Left ventricle myocardium superior (tissue), 1 donor: ENCODE measurements around the gene MDGA2. TPM values are rescaled to one million over a fixed set of nuclear protein-coding genes. Genes with fewer than 3 reads are reported as not detected.
"Not testable (repeated sequence)": the region's sequence is repeated elsewhere in the genome, so short reads cannot be mapped to it uniquely, and the experiment has no call there.

ENCODE experiments used
- ATAC-seq: fragments of 200-7000 bp; cut with Tn5 transposase; one replicate; pipeline ENCODE4 v1.9.1; 2020; ENCODE audit warnings: mild to moderate bottlenecking, moderate library complexity
- DNase-seq: peaks from one replicate; pipeline ENCODE4 v3.0.0-alpha.2; 2020
- intact Hi-C: fragments of 100-400 bp; cut with micrococcal nuclease; formaldehyde crosslinking; loops from one replicate; pipeline ENCODE4 v1.11.0; 2022
- total RNA-seq: library from RNA; stranded (reverse); fragmentation: NEBNext Ultra II Directional; extraction: Animal tissue kit (Norgen Biotek cat#: 25700); gene quantifications from one replicate; pipeline ENCODE4 v1.2.1, GENCODE V29; 2021
- donor health status: DM: no; HTN: yes; CAD: no; lungs with severe emphysema.

The MDGA2 gene
- total RNA-seq, 1 donor from 2014 or later: not detected

DNA sequence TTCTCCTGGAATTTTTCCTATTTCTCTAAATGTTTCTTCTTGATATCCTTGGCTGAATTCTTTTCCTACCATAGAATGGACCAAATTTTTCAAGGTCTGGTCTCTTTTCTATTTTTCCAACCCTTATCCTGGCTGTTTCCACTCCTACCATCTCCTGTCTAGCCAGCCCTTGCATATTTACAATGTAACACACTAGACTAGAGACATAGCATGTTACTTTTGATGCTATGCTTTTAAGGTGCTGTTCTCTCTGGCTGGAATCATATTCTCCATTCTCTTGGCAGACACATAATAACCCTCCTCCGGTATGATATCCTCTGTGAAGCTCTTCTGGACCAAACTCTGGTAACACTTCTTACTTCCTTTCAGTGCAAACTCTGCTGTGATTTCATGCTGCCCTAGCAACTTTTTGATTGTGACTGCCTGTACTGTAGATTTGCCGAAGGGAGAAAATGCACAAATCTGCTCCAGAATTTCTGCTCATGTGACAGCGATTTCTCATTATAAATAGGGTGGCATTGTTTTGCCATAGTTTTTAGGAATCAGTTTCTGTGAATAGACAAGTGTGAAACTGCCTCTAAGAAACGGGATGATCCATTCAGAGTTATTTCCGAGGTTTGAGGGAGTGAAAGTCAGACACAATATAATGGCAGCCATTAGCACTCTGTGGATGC lies 284.4 kb downstream of the MDGA2 start:
- intact Hi-C loops: no loop called here
- no peak for DNase-seq
- ATAC-seq: no peak

GRCh38 chr14:47389535-47389934 lies 285.9 kb downstream of the MDGA2 start:
- ATAC-seq (no peak), DNase-seq (no peak)
- intact Hi-C loops: no loop called here

DNA sequence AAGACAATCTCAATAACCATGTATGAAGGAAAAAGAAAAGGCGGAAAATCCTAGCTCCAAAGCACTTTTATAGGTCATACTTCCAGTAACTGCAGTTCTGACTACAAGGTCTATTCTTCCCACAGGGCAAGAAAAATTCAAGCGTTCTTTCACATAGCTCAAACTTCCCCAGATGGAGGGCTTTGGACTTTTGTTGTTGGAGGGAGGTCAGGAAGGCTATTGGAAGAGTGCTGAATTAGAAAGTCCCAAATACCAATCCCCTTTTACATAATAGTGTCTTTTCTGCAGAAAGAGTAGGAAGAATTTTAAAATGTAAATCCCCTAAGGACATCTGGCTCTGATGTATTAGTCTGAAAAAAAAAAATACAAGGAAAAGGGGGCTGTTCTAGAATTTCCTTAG lies 309.4 kb downstream of the MDGA2 start:
- intact Hi-C loops: no loop called here
- DNase-seq: no peak
- no peak for ATAC-seq

DNA sequence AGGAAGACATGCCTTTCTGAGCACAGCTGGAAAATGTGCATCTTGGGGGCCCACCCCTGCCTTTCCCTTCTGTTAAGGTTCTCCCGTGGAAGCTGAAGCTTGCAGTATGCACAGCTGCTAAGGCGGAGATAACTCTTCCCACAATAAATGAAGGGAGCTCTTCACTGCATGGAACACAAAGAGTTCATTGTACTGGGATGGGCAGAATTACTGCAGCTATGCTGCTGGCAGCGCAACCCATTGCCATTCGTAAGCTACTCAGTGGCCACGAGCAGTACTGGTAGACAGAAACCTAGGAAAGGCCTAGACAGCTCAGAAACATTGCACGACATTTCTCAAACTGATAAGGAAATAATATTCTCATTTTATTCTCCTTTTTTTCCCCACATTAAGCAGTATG lies 310.2 kb downstream of the MDGA2 start:
- DNase-seq: no peak
- intact Hi-C loops: no loop called here
- ATAC-seq: no peak

DNA sequence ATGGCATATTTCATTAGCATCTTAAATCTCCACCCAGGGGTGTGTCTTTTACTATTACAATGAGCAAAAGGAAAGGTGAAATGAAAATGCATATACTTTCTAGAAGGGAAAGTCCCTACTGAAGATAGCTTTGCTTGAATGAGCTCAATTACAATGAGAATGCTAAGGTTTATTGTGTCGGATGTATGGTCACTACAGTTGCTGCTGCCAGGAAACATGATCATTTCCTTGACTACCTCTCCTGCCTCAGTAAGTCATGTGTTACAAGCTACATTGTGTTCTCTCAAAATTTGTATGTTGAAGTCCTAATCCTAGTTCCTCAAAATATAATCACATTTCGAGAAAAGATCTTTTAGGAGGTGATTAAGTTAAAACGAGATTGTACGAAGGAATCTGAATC lies 322.2 kb downstream of the MDGA2 start:
- no peak for ATAC-seq
- intact Hi-C loops: no loop called here

GRCh38 chr14:47346849-47347248 lies 328.6 kb downstream of the MDGA2 start:
- DNase-seq (no peak), ATAC-seq (no peak)
- intact Hi-C loops: no loop called here

More for the DNA sequence above, 322.2 kb downstream of the MDGA2 start:
- DNase-seq: no peak

DNA sequence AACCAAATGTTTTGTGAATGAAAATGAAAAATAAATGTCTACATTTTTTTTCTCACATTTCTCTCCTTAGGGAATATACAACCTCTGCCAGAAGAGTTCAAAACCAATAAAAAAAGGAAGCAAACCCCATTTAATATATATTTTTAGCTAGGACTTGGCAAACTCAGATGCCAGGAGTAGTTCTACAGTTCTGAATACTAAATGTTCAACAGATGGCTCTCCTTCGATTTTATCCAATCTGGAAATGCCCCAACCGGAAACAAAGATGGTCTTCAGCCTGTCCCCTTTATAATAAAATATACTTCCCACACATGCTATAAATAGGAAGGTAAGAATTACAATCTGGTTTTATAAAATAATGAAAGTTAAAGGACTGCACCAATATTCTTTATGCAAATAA lies 330.4 kb downstream of the MDGA2 start:
- ATAC-seq (no peak), DNase-seq (no peak)
- intact Hi-C loops: no loop called here

- intact Hi-C loops: no loop called here
- DNase-seq (no peak), ATAC-seq (no peak)
These were observed 342.5 kb downstream of the MDGA2 start for GRCh38 chr14:47332939-47333338.

GRCh38 chr14:47332106-47332505 lies 343.3 kb downstream of the MDGA2 start:
- no peak for DNase-seq
- intact Hi-C loops: no loop called here
- ATAC-seq: no peak

- no peak for DNase-seq
- intact Hi-C loops: no loop called here
- ATAC-seq: no peak
These were observed 347.0 kb downstream of the MDGA2 start for GRCh38 chr14:47328376-47328775.

- ATAC-seq (no peak), DNase-seq (no peak)
- intact Hi-C loops: no loop called here
These were observed 348.1 kb downstream of the MDGA2 start for GRCh38 chr14:47327336-47327735.

- intact Hi-C loops: no loop called here
- ATAC-seq (no peak), DNase-seq (no peak)
These were observed 352.7 kb downstream of the MDGA2 start for GRCh38 chr14:47322751-47323150.

GRCh38 chr14:47302121-47302520 lies 373.3 kb downstream of the MDGA2 start:
- ATAC-seq: no peak
- intact Hi-C loops: no loop called here
- no peak for DNase-seq

- intact Hi-C loops: no loop called here
- DNase-seq (no peak), ATAC-seq (no peak)
These were observed 374.6 kb downstream of the MDGA2 start for GRCh38 chr14:47300796-47301195.

DNA sequence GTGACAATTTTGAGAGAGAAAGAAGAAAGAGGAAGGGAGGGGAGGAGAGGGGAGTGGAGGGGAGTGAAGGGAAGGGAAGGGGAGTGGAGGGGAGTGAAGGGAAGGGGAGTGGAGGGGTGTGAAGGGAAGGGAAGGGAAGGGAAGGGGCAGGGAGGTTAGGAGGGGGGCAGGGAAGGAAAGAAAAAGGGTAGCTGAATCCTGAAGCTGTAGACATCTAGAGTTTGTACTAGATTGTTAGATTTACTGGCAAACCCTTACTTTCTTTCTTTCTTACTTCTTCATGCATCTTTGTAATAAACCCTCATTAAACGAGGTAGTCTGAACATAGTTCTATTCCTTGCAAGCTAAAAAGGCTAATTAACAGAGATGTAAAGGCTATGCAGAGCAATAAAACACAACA lies 378.0 kb downstream of the MDGA2 start:
- no peak for ATAC-seq
- intact Hi-C loops: no loop called here
- DNase-seq: no peak

DNA sequence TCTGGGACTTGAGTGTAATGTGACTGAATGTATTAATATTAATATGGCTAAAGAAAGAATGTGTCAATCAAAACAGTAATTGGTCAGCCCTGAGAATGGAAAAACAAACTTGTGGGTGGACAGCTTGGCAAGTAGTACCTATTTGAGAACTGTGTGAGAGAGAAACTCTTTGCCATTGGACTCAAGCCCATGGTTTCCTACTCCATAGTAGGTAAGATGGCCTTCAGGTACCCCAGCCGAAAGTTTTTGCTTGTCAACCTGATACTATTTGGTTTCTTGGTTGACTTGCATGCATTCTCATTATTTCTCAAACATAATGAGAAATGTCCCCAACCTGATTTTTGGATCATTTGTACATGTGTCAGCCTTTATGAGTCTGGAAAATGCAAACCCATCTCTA lies 391.1 kb downstream of the MDGA2 start:
- intact Hi-C loops: no loop called here
- DNase-seq (no peak), ATAC-seq (no peak)

- DNase-seq, intact Hi-C loops: not testable (repeated sequence)
These were observed 393.6 kb downstream of the MDGA2 start for GRCh38 chr14:47281761-47282160.

DNA sequence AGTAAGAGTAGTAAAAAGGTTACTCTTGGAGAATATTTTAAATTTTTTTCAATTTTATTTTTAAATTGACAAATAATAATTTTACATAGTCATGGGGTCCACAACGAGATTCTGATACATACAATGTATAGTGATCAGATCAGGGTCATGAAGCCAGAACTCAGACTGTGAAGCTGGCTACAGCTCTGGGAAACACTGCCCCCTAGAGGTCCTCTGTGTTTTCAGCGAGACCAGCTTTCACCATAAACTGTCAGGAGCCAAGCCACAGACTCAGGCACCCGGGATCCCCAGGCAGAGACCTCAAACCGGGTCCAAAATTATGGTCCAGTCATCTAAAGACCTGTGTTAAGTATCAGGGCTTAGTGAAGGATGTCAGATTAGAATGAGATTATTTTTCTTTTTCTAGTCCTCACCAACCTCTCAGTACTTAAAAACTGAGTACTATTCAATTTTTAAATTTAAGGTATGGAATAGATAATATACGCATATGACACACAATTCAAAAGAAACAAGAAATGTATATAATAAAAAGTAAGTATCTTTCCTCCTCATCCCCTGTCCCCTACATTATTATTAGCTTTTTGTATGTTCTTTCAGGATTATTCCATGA lies 397.1 kb downstream of the MDGA2 start:
- intact Hi-C loops: no loop called here
- ATAC-seq (no peak), DNase-seq (no peak)

More at GRCh38 chr14:47281761-47282160, 393.6 kb downstream of the MDGA2 start:
- not testable (repeated sequence) for ATAC-seq

GRCh38 chr14:47277703-47278102 lies 397.7 kb downstream of the MDGA2 start:
- DNase-seq (no peak), ATAC-seq (no peak)
- intact Hi-C loops: no loop called here

GRCh38 chr14:47276931-47277330 lies 398.5 kb downstream of the MDGA2 start:
- intact Hi-C loops: no loop called here
- no peak for DNase-seq
- ATAC-seq: no peak

DNA sequence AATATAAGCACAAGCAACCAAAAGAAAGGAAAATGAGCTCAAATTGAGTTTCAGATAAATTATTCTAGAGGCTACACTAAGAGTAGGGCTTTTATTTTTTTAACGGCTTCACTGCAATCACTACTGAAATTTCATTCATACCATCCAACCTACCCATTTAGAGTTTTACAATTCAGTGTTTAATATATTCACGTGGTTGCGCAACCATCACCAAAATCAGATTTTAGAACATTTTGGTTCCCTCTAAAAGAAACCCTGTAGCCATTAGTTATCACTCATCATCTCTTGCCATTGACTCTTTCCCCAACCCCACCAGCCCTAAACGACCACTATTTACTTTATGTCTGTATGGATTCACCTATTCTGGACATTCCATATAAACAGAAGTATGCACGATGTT lies 401.5 kb downstream of the MDGA2 start:
- intact Hi-C loops: no loop called here
- no peak for ATAC-seq
- DNase-seq: no peak
